GM12878 (cell line): ENCODE data around the gene CYP26C1. TPM values are rescaled to one million over a fixed set of nuclear protein-coding genes. Genes with fewer than 3 reads are reported as not detected.

Source experiments
- ATAC-seq: fragments of 200-7000 bp; cut with Tn5 transposase; 3 replicates; pipeline ENCODE4 v1.9.1; 2020; ENCODE audit warnings: mild to moderate bottlenecking, moderate library complexity
- BruUV-seq: library from RNA; stranded (reverse); fragments of 400-500 nt; replicated peaks from 2 replicates; lab custom pipeline; 2021; lab: Mats Ljungman, UMichigan
- CTCF ChIA-PET: fragments of 300-600 bp; sonication (Branson Sonifier 250); formaldehyde crosslinking; extraction: SDS; loops from one replicate; lab custom pipeline; 2021; ENCODE audit warnings: inconsistent platforms; lab: Yijun Ruan, JAX
- POLR2A ChIA-PET: fragments of 350-600 bp; formaldehyde crosslinking; extraction: SDS; loops from one replicate; lab custom pipeline; 2021; ENCODE audit warnings: inconsistent platforms; lab: Charles Lee
- RAD21 ChIA-PET: fragments of 300-600 bp; sonication (Branson Sonifier 250); formaldehyde crosslinking; loops from one replicate; lab custom pipeline; 2023; ENCODE audit warnings: antibody characterized with exemption; ENCODE audit not compliant: unreplicated experiment; lab: Charles Lee
- SMC1A ChIA-PET: fragments of 300-600 bp; sonication (Branson Sonifier 250); formaldehyde crosslinking; loops from one replicate; lab custom pipeline; 2023; ENCODE audit not compliant: unreplicated experiment, uncharacterized antibody; lab: Charles Lee
- DNase-seq: peaks from one replicate; pipeline ENCODE4 v3.0.0-alpha.2; 2011; ENCODE audit warnings: low read depth, low spot score
- FAIRE-seq: peaks from 3 replicates; lab custom pipeline; 2011; peaks lifted over from hg19 to GRCh38; lab: Jason Lieb, UNC
- H2AFZ ChIP-seq: 2 replicates; pipeline ENCODE4 v1.6.0; 2011; ENCODE audit warnings: low read depth, low read length, control low read depth; ENCODE audit not compliant: control insufficient read depth
- H3K27ac ChIP-seq: 2 replicates; pipeline ENCODE4 v1.5.1; 2011; ENCODE audit warnings: control low read depth; ENCODE audit not compliant: control insufficient read depth, insufficient read depth
- H3K27me3 ChIP-seq, 2 experiments: replicated peaks in 1 of 2; 2 replicates each; pipeline versions ENCODE4 v1.6.0 to v1.6.1; 2011; ENCODE audit warnings: low read length in 1 of 2; ENCODE audit not compliant: control insufficient read depth in 2 of 2, insufficient read depth in 2 of 2
- H3K36me3 ChIP-seq, 2 experiments: 2 replicates each; pipeline ENCODE4 v1.5.1; 2011; ENCODE audit warnings: low read length in 1 of 2; ENCODE audit not compliant: control insufficient read depth in 2 of 2, insufficient read depth in 2 of 2
- H3K4me1 ChIP-seq: 2 replicates; pipeline ENCODE4 v1.6.1; 2011; ENCODE audit warnings: mild to moderate bottlenecking, low read length, moderate library complexity, mixed read lengths; ENCODE audit not compliant: control insufficient read depth, insufficient read depth
- H3K4me2 ChIP-seq: 2 replicates; pipeline ENCODE4 v1.6.0; 2011; ENCODE audit warnings: control low read depth; ENCODE audit not compliant: control insufficient read depth, insufficient read depth
- H3K4me3 ChIP-seq: fragments of 200-600 bp; sonication (generic); 2 replicates; pipeline ENCODE4 v1.5.1; 2016
- H3K79me2 ChIP-seq: 2 replicates; pipeline ENCODE4 v1.6.0; 2011; ENCODE audit warnings: low read length; ENCODE audit not compliant: control insufficient read depth, insufficient read depth
- H3K9ac ChIP-seq: 2 replicates; pipeline ENCODE4 v1.8.0; 2011; ENCODE audit warnings: low read length, control low read depth, mixed read lengths; ENCODE audit not compliant: control insufficient read depth, insufficient read depth
- H3K9me3 ChIP-seq: replicated peaks from 3 replicates; pipeline ENCODE4 v1.5.1; 2011; ENCODE audit warnings: mild to moderate bottlenecking, low read length; ENCODE audit not compliant: control insufficient read depth, insufficient read depth
- H4K20me1 ChIP-seq: 2 replicates; pipeline ENCODE4 v1.6.0; 2011; ENCODE audit not compliant: control insufficient read depth, insufficient read depth
- FOS ChIP-seq: IDR thresholded peaks from 3 replicates; pipeline ENCODE4 v1.6.1; 2011; ENCODE audit warnings: borderline replicate concordance; ENCODE audit not compliant: insufficient read length; ENCODE audit errors: extremely low read depth
- JUND ChIP-seq: IDR thresholded peaks from 2 replicates; pipeline ENCODE4 v1.6.1; 2012; ENCODE audit warnings: low read depth, mild to moderate bottlenecking, low read length, improper control_type of control experiment, moderate library complexity
- NR2C1 ChIP-seq: fragments of 450-650 bp; IDR thresholded peaks from 2 replicates; pipeline ENCODE4 v1.6.1; 2017; ENCODE audit warnings: antibody characterized with exemption, mild to moderate bottlenecking, moderate library complexity
- PKNOX1 ChIP-seq: fragments of 450-650 bp; IDR thresholded peaks from 2 replicates; pipeline ENCODE4 v1.6.1; 2016; ENCODE audit warnings: mild to moderate bottlenecking
- POLR2AphosphoS5 ChIP-seq: IDR thresholded peaks from 2 replicates; pipeline ENCODE4 v1.6.1; 2011; ENCODE audit warnings: mild to moderate bottlenecking, low read length, inconsistent platforms
- RAD51 ChIP-seq: fragments of 450-650 bp; IDR thresholded peaks from 2 replicates; pipeline ENCODE4 v1.6.1; 2016; ENCODE audit warnings: moderate library complexity, mild to moderate bottlenecking, inconsistent platforms
- SMC3 ChIP-seq: IDR thresholded peaks from 2 replicates; pipeline ENCODE4 v1.6.1; 2011; ENCODE audit warnings: low read length, improper control_type of control experiment, borderline replicate concordance
- SP1 ChIP-seq: IDR thresholded peaks from one replicate; pipeline ENCODE4 v1.6.1; 2011; ENCODE audit warnings: low read depth, low read length
- SREBF2 ChIP-seq: IDR thresholded peaks from 2 replicates; pipeline ENCODE4 v1.6.1; 2012; ENCODE audit warnings: mild to moderate bottlenecking, low read length
- TARDBP ChIP-seq: IDR thresholded peaks from 2 replicates; pipeline ENCODE4 v1.6.1; 2016; ENCODE audit warnings: borderline replicate concordance
- TCF7 ChIP-seq: IDR thresholded peaks from 2 replicates; pipeline ENCODE4 v1.6.1; 2014; ENCODE audit warnings: antibody characterized with exemption, borderline replicate concordance
- in situ Hi-C: fragments of 300-500 bp; cut with MboI; formaldehyde crosslinking; loops from 9 replicates; pipeline ENCODE4 v1.14.3; 2018; ENCODE audit warnings: mixed read lengths
- intact Hi-C: fragments of 100-400 bp; cut with micrococcal nuclease; formaldehyde crosslinking; loops from one replicate; pipeline ENCODE4 v1.14.2; 2022; ENCODE audit not compliant: unreplicated experiment
- polyA plus RNA-seq, 11 experiments: library from polyadenylated mRNA; depleted of rRNA in 4 of 11; unstranded in 6 of 11; stranded (reverse) in 5 of 11; fragments of >200 nt; fragmentation: Nextera tagmentation in 4 of 11; fragmentation: Illumina TruSeq in 1 of 11; extraction: Ambion mirVana in 4 of 11; extraction: Trizol in 1 of 11; gene quantifications; 1 replicate in 1 of 11; 2 replicates in 10 of 11; pipeline versions ENCODE4 v1.2.1 to v1.2.3, GENCODE V29; 2011 to 2016; ENCODE audit warnings: inconsistent platforms in 2 of 11, missing spikeins in 2 of 11, low read depth in 1 of 11
- total RNA-seq, 4 experiments: library from RNA; depleted of rRNA in 3 of 4; stranded (reverse); fragments of >200 nt in 3 of 4; fragmentation: Illumina TruSeq in 1 of 4; extraction: Trizol in 1 of 4; gene quantifications; 2 replicates each; pipeline versions ENCODE4 v1.2.1 to v1.2.3, GENCODE V29; 2013 to 2021

Gene CYP26C1
- total and polyA plus RNA-seq, 10 of the 15 experiments (the other 5 are each of a cell fraction or from before 2014, with no cell fraction given) = under 0.01 to 0.08 TPM; not detected in 8

- Histone ChIP-seq H3K79me2 (no peaks in the 10 kb centered on the region), H3K4me3 (no peak overlapping the region), H3K4me1 (no peaks in the 10 kb centered on the region)
- no TSS peak for BruUV-seq
- TF ChIP-seq JUND (no peak), RAD51 (no peak), POLR2AphosphoS5 (no peak), SP1 (no peak), SMC3 (no peak), PKNOX1 (no peak), SREBF2 (no peak), TCF7 (no peak), NR2C1 (no peak), FOS (no peak), TARDBP (no peak)
- TF ChIP-seq, all 136 proteins: peak for 0
- in situ Hi-C loops = no loop called here
- Histone ChIP-seq H3K9ac (no peak overlapping the region), H2AFZ (no peak overlapping the region), H3K4me2 (no peak overlapping the region), H3K9me3 (no peaks in the 10 kb centered on the region), H4K20me1 (no peaks in the 10 kb centered on the region), H3K27ac (no peak overlapping the region), H3K36me3 (no peaks in the 10 kb centered on the region), H3K27me3 (no peaks in the 10 kb centered on the region)
- ChIA-PET SMC1A (interaction anchor here (1.4 kb wide), 1 partner anchor 10 kb away, joined by 4 read pairs; no protein-coding TSS in a partner anchor), CTCF (interaction anchor here (1.7 kb wide), 1 partner anchor 24 kb away, joined by 6 read pairs; no protein-coding TSS in a partner anchor), POLR2A (no interaction called here), RAD21 (no interaction called here)
- FAIRE-seq (no peak), ATAC-seq (no peak), DNase-seq (no peak)
- intact Hi-C loops = no loop called here
Measured at GRCh38 chr10:93030409-93030808, 30.2 kb upstream of the CYP26C1 start.
